ENCODE results near the gene SCUBE2.
"Not testable (repeated sequence)": the region's sequence is repeated elsewhere in the genome, so short reads cannot be mapped to it uniquely, and the experiment has no call there.

The SCUBE2 gene

GRCh38 chr11:9022961-9023680 lies 68.3 kb downstream of the SCUBE2 start:
- no peak overlapping the region for H3K4me3 ChIP-seq (ENCODE audit: low read length)
- no peak for DNase-seq (ENCODE audit: low read depth, low spot score)

- no peak for DNase-seq (ENCODE audit: low read depth, low spot score)
- H3K4me3 ChIP-seq (ENCODE audit: low read length): no peak overlapping the region
Observed at GRCh38 chr11:9020916-9021315, 70.5 kb downstream of the SCUBE2 start.

- DNase-seq (ENCODE audit: low read depth, low spot score): no peak
- H3K4me3 ChIP-seq (ENCODE audit: low read length): no peak overlapping the region
Observed at GRCh38 chr11:9019861-9020260, 71.5 kb downstream of the SCUBE2 start.

GRCh38 chr11:9017773-9018172 lies 73.6 kb downstream of the SCUBE2 start:
- DNase-seq (ENCODE audit: low read depth, low spot score): no peak
- no peak overlapping the region for H3K4me3 ChIP-seq (ENCODE audit: low read length)

GRCh38 chr11:9016916-9017642 lies 74.3 kb downstream of the SCUBE2 start:
- DNase-seq (ENCODE audit: low read depth, low spot score): no peak
- no peak overlapping the region for H3K4me3 ChIP-seq (ENCODE audit: low read length)

- DNase-seq (ENCODE audit: low read depth, low spot score): peak; percentile 72
- H3K4me3 ChIP-seq (ENCODE audit: low read length): no peak overlapping the region
Observed at GRCh38 chr11:9015677-9016076, 75.7 kb downstream of the SCUBE2 start.

GRCh38 chr11:9014826-9015225 lies 76.6 kb downstream of the SCUBE2 start:
- H3K4me3 ChIP-seq (ENCODE audit: low read length): no peak overlapping the region
- no peak for DNase-seq (ENCODE audit: low read depth, low spot score)

GRCh38 chr11:9013373-9013772 lies 78.0 kb downstream of the SCUBE2 start:
- DNase-seq (ENCODE audit: low read depth, low spot score): no peak
- no peak overlapping the region for H3K4me3 ChIP-seq (ENCODE audit: low read length)

- H3K4me3 ChIP-seq (ENCODE audit: low read length); DNase-seq (ENCODE audit: low read depth, low spot score): not testable (repeated sequence)
Observed at GRCh38 chr11:9009538-9009937, 81.9 kb downstream of the SCUBE2 start.

GRCh38 chr11:9008661-9009060 lies 82.7 kb downstream of the SCUBE2 start:
- no peak for DNase-seq (ENCODE audit: low read depth, low spot score)
- H3K4me3 ChIP-seq (ENCODE audit: low read length): no peak overlapping the region

GRCh38 chr11:9008011-9008550 lies 83.3 kb downstream of the SCUBE2 start:
- no peak overlapping the region for H3K4me3 ChIP-seq (ENCODE audit: low read length)
- no peak for DNase-seq (ENCODE audit: low read depth, low spot score)

GRCh38 chr11:9005087-9005486 lies 86.3 kb downstream of the SCUBE2 start:
- no peak for DNase-seq (ENCODE audit: low read depth, low spot score)
- no peak overlapping the region for H3K4me3 ChIP-seq (ENCODE audit: low read length)

GRCh38 chr11:9004183-9004926 lies 87.0 kb downstream of the SCUBE2 start:
- H3K4me3 ChIP-seq (ENCODE audit: low read length): no peak overlapping the region
- DNase-seq (ENCODE audit: low read depth, low spot score): no peak

- H3K4me3 ChIP-seq (ENCODE audit: low read length): peak within 1 kb of the TSS; percentile 46
- DNase-seq (ENCODE audit: low read depth, low spot score): peak; percentile 24
Observed at GRCh38 chr11:9003573-9004182, 87.7 kb downstream of the SCUBE2 start, which contains the start of gene NRIP3. NRIP3 (minus strand) TSS chr11:9004001; CDS start chr11:9003935, 66 bp downstream.

GRCh38 chr11:9002920-9003572 lies 88.4 kb downstream of the SCUBE2 start:
- no peak for DNase-seq (ENCODE audit: low read depth, low spot score)
- H3K4me3 ChIP-seq (ENCODE audit: low read length): peak overlapping the region; percentile 46

- no peak for DNase-seq (ENCODE audit: low read depth, low spot score)
- no peak overlapping the region for H3K4me3 ChIP-seq (ENCODE audit: low read length)
Observed at GRCh38 chr11:9001736-9002135, 89.7 kb downstream of the SCUBE2 start.

GRCh38 chr11:8998017-8998416 lies 93.4 kb downstream of the SCUBE2 start:
- no peak overlapping the region for H3K4me3 ChIP-seq (ENCODE audit: low read length)
- no peak for DNase-seq (ENCODE audit: low read depth, low spot score)

GRCh38 chr11:8997451-8997850 lies 93.9 kb downstream of the SCUBE2 start:
- H3K4me3 ChIP-seq (ENCODE audit: low read length): no peak overlapping the region
- DNase-seq (ENCODE audit: low read depth, low spot score): no peak

GRCh38 chr11:8989453-8989852 lies 101.9 kb downstream of the SCUBE2 start:
- DNase-seq (ENCODE audit: low read depth, low spot score): no peak
- no peak overlapping the region for H3K4me3 ChIP-seq (ENCODE audit: low read length)

Measured in Jurkat, Clone E6-1 (cell line).